Ascending aorta (tissue), 2 donors: ENCODE results near the gene MEN1. TPM values are rescaled to one million over a fixed set of nuclear protein-coding genes. Genes with fewer than 3 reads are reported as not detected.

Source experiments
- DNase-seq, 2 donors: peaks; one replicate each; pipeline ENCODE4 v3.0.0-alpha.2; 2019; ENCODE audit warnings: low spot score in 2 of 2
- H3K27ac ChIP-seq, 2 donors: fragments of 200-600 bp; sonication (generic); one replicate each; pipeline ENCODE4 v1.5.1; 2016 to 2017; ENCODE audit warnings: mild to moderate bottlenecking in 1 of 2
- H3K27me3 ChIP-seq: fragments of 200-600 bp; sonication (generic); one replicate; pipeline ENCODE4 v1.5.1; 2017
- H3K36me3 ChIP-seq, 2 donors: fragments of 200-600 bp; sonication (generic); one replicate each; pipeline ENCODE4 v1.5.1; 2016
- H3K4me1 ChIP-seq, 2 donors: fragments of 200-600 bp; sonication (generic); one replicate each; pipeline ENCODE4 v1.5.1; 2016 to 2017; ENCODE audit warnings: mild to moderate bottlenecking in 1 of 2
- H3K4me3 ChIP-seq, 2 donors: fragments of 200-600 bp; sonication (generic); one replicate each; pipeline ENCODE4 v1.5.1; 2016 to 2017; ENCODE audit warnings: mild to moderate bottlenecking in 1 of 2
- H3K9me3 ChIP-seq, 2 donors: fragments of 200-600 bp; sonication (generic); one replicate each; pipeline ENCODE4 v1.5.1; 2016
- CTCF ChIP-seq, 3 experiments: fragments of 200-600 bp in 2 of 3; fragments of 450-650 bp in 1 of 3; sonication (generic) in 2 of 3; IDR thresholded peaks; one replicate each; pipeline ENCODE4 v1.5.1; 2016 to 2019; ENCODE audit warnings: antibody characterized with exemption in 3 of 3, mild to moderate bottlenecking in 1 of 3, moderate library complexity in 1 of 3
- intact Hi-C: fragments of 100-400 bp; cut with DNase I; formaldehyde crosslinking; loops from one replicate; pipeline ENCODE4 v1.15.1; 2023
- total RNA-seq: library from RNA; depleted of rRNA; stranded (reverse); fragments of >200 nt; gene quantifications from one replicate; pipeline ENCODE4 v1.1.0, GENCODE V29; 2016

MEN1 gene
- total RNA-seq, 1 donor from 2014 or later, result 36.6 TPM

GRCh38 chr11:64762277-64762673 lies 48.1 kb downstream of the MEN1 start:
- no peak overlapping the region for H3K4me3 ChIP-seq
- H3K9me3 ChIP-seq, result no peaks in the 10 kb centered on the region
- peak overlapping the region; percentile 75 to 80 for H3K27ac ChIP-seq
- H3K36me3 ChIP-seq, result peaks cover 46 to 53% of the 10 kb centered on the region in 2 donors
- peak in 1 of 2 donors; percentile 58 for DNase-seq
- H3K27me3 ChIP-seq, result no peaks in the 10 kb centered on the region
- intact Hi-C loops, result no loop called here
- peaks cover 22 to 48% of the 10 kb centered on the region in 2 donors for H3K4me1 ChIP-seq
- TF ChIP-seq CTCF (IDR thresholded peaks at IDR 0.05), result no peak

GRCh38 chr11:64760759-64761420 lies 49.5 kb downstream of the MEN1 start:
- no peak overlapping the region for H3K4me3 ChIP-seq
- H3K4me1 ChIP-seq, result peaks cover 22 to 48% of the 10 kb centered on the region in 2 donors
- H3K27ac ChIP-seq, result peak overlapping the region; percentile 75 to 80
- no peak for TF ChIP-seq CTCF (IDR thresholded peaks at IDR 0.05)
- H3K27me3 ChIP-seq, result no peaks in the 10 kb centered on the region
- DNase-seq, result peak in 1 of 2 donors; percentile 55
- peaks cover 32 to 40% of the 10 kb centered on the region in 2 donors for H3K36me3 ChIP-seq
- intact Hi-C loops, result loop anchor here (1.0 to 2.0 kb wide), 2 partner anchors 16 to 18 kb away; no protein-coding TSS in a partner anchor
- H3K9me3 ChIP-seq, result no peaks in the 10 kb centered on the region

GRCh38 chr11:64759722-64760719 lies 50.3 kb downstream of the MEN1 start, which contains the start of gene PYGM:
Gene PYGM (minus strand): TSS chr11:64759974. CDS start chr11:64759898, 76 bp downstream.
- peak; percentile 60 to 95 for DNase-seq
- no peaks in the 10 kb centered on the region for H3K27me3 ChIP-seq
- peaks cover 23 to 31% of the 10 kb centered on the region in 2 donors for H3K36me3 ChIP-seq
- no peaks in the 10 kb centered on the region for H3K9me3 ChIP-seq
- TF ChIP-seq CTCF (IDR thresholded peaks at IDR 0.05), result no peak
- H3K27ac ChIP-seq, result peak within 1 kb of the TSS; percentile 75 to 80
- intact Hi-C loops, result loop anchor here (1.0 to 2.0 kb wide), 2 partner anchors 17 kb away; no protein-coding TSS in a partner anchor
- peak within 1 kb of the TSS; percentile 42 to 57 for H3K4me3 ChIP-seq
- H3K4me1 ChIP-seq, result peaks cover 22 to 48% of the 10 kb centered on the region in 2 donors

- Histone ChIP-seq H3K36me3 (peaks cover 15 to 23% of the 10 kb centered on the region in 2 donors), H3K27me3 (no peaks in the 10 kb centered on the region), H3K27ac (peak overlapping the region; percentile 73 to 75), H3K4me3 (peak overlapping the region; percentile 42 to 57), H3K9me3 (no peaks in the 10 kb centered on the region), H3K4me1 (peaks cover 22 to 44% of the 10 kb centered on the region in 2 donors)
- intact Hi-C loops, result no loop called here
- TF ChIP-seq CTCF (IDR thresholded peaks at IDR 0.05), result no peak
- DNase-seq, result peak in 1 of 2 donors; percentile 65
Measured at GRCh38 chr11:64759131-64759721, 51.1 kb downstream of the MEN1 start.
